ENCODE data around the gene NTRK3. TPM values are rescaled to one million over a fixed set of nuclear protein-coding genes. Genes with fewer than 3 reads are reported as not detected.
A peak's percentile ranks its signal among the peaks of the same experiment; 100 is the strongest.

The NTRK3 gene
- total RNA-seq (2014; rRNA removed; shearing (Covaris generic)): 2.5 and 6.8 TPM in 2 replicates

- in situ Hi-C loops (cut with HindIII; ENCODE audit: low sequenced_read_pairs): no loop called here
These were observed at the start of gene NTRK3 for GRCh38 chr15:88256279-88257230. NTRK3 (minus strand) TSS chr15:88256739; CDS start chr15:88256153, 586 bp downstream.

GRCh38 chr15:88303395-88303794 lies 46.9 kb upstream of the NTRK3 start:
- in situ Hi-C loops (cut with HindIII; ENCODE audit: low sequenced_read_pairs): no loop called here
- peak; percentile 57 for DNase-seq (ENCODE audit: low spot score)

More at GRCh38 chr15:88256279-88257230, at the start of gene NTRK3:
- DNase-seq (ENCODE audit: low spot score): peak; percentile 76

GRCh38 chr15:88302373-88302772 lies 45.8 kb upstream of the NTRK3 start:
- in situ Hi-C loops (cut with HindIII; ENCODE audit: low sequenced_read_pairs): no loop called here
- DNase-seq (ENCODE audit: low spot score): peak; percentile 28

- in situ Hi-C loops (cut with HindIII; ENCODE audit: low sequenced_read_pairs): no loop called here
- DNase-seq (ENCODE audit: low spot score): peak; percentile 61
These were observed 44.8 kb upstream of the NTRK3 start for GRCh38 chr15:88301311-88301710.

- in situ Hi-C loops (cut with HindIII; ENCODE audit: low sequenced_read_pairs): no loop called here
These were observed 44.3 kb upstream of the NTRK3 start for GRCh38 chr15:88300861-88301260.

GRCh38 chr15:88300089-88300488 lies 43.5 kb upstream of the NTRK3 start:
- in situ Hi-C loops (cut with HindIII; ENCODE audit: low sequenced_read_pairs): no loop called here
- peak; percentile 83 for DNase-seq (ENCODE audit: low spot score)

More at GRCh38 chr15:88300861-88301260, 44.3 kb upstream of the NTRK3 start:
- peak; percentile 18 for DNase-seq (ENCODE audit: low spot score)

- peak; percentile 91 for DNase-seq (ENCODE audit: low spot score)
- in situ Hi-C loops (cut with HindIII; ENCODE audit: low sequenced_read_pairs): no loop called here
These were observed 43.0 kb upstream of the NTRK3 start for GRCh38 chr15:88299497-88299896.

DNA sequence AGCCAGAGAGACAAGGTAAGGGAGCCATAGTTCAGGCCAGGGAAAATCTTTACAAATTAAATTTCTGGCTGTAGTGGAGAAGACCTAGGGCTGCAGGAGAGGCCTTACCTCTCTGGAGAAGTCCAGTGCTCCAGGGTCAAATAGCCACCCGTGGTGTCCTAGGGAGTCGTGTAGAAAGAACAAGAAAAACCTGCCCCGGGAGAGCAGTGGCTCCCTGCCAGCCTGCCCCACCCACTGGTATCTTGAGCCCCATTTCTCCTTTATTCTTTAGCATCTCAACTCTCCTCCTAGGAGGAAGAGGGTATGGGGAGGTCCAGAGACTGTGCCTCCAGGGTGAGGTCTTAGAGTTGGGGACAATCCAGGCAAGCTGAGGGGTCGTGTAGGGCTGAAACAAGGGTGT lies 32.1 kb upstream of the NTRK3 start:
- DNase-seq (ENCODE audit: low spot score): no peak
- in situ Hi-C loops (cut with HindIII; ENCODE audit: low sequenced_read_pairs): no loop called here

DNA sequence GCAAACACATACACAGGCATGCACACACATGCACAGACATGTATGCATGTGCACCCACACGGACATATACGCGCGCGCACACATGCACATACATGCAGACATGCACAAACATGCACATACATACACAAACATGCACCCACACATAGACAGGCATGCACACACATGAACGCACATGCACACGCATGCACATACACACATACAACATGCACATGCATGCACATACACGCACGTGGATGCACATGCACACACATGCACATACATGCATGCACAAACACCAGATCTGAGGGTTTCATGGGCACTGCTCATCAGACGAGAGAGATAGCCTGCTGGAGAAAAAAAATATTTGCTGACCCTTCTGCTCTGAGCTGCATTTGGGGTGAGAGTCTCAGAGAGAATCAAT lies 31.7 kb upstream of the NTRK3 start:
- no peak for DNase-seq (ENCODE audit: low spot score)
- in situ Hi-C loops (cut with HindIII; ENCODE audit: low sequenced_read_pairs): no loop called here

GRCh38 chr15:88284318-88284998 lies 27.9 kb upstream of the NTRK3 start:
- DNase-seq (ENCODE audit: low spot score): no peak
- in situ Hi-C loops (cut with HindIII; ENCODE audit: low sequenced_read_pairs): no loop called here

DNA sequence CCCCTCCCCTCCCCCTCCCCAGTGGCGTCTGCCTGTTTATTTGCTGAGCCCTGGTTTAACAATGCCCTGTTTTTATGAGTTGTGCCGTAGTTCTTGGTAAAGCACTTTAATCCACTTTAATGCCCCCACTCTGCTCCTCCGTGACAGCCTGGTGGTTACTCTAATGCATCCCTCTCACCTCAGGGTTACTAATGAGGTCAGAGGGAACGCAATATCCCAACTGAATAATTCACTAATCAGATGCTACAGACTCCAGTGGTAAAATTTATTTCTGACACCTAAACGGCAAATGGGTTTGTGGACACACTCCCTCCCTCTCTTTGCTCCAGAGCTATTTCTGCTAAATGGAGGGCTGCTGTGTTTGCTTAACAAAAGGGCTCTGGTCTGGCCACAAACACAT lies 26.1 kb upstream of the NTRK3 start:
- DNase-seq (ENCODE audit: low spot score): no peak
- in situ Hi-C loops (cut with HindIII; ENCODE audit: low sequenced_read_pairs): no loop called here

GRCh38 chr15:88276821-88277410 lies 20.4 kb upstream of the NTRK3 start:
- DNase-seq (ENCODE audit: low spot score): no peak
- in situ Hi-C loops (cut with HindIII; ENCODE audit: low sequenced_read_pairs): no loop called here

- no peak for DNase-seq (ENCODE audit: low spot score)
- in situ Hi-C loops (cut with HindIII; ENCODE audit: low sequenced_read_pairs): no loop called here
These were observed 19.3 kb upstream of the NTRK3 start for GRCh38 chr15:88275804-88276203.

- in situ Hi-C loops (cut with HindIII; ENCODE audit: low sequenced_read_pairs): no loop called here
- peak; percentile 85 for DNase-seq (ENCODE audit: low spot score)
These were observed 18.3 kb upstream of the NTRK3 start for GRCh38 chr15:88274553-88275460.

DNA sequence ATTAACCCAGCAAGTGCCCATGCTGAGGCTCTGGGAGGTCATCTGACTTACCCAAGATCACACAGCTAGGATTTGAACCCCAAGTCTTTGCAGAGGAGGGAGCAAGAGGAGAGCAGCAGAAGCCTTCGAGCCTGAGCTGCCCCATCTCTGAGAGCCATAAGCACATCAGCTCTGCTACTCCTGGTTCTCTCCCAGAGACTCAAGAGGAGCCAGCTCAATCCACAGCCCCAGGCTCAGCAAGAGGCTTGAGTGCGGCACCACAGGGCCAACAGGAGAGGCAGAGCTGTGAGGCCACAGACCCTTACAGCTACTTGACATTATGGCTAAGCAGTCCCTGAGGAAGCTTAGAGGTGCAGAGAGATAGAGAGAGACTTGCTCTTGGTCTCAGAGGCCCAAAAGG lies 15.9 kb upstream of the NTRK3 start:
- no peak for DNase-seq (ENCODE audit: low spot score)
- in situ Hi-C loops (cut with HindIII; ENCODE audit: low sequenced_read_pairs): no loop called here

GRCh38 chr15:88269356-88270062 lies 13.0 kb upstream of the NTRK3 start:
- peak; percentile 87 for DNase-seq (ENCODE audit: low spot score)
- in situ Hi-C loops (cut with HindIII; ENCODE audit: low sequenced_read_pairs): no loop called here

GRCh38 chr15:88267720-88268119 lies 11.2 kb upstream of the NTRK3 start:
- in situ Hi-C loops (cut with HindIII; ENCODE audit: low sequenced_read_pairs): no loop called here
- DNase-seq (ENCODE audit: low spot score): no peak

DNA sequence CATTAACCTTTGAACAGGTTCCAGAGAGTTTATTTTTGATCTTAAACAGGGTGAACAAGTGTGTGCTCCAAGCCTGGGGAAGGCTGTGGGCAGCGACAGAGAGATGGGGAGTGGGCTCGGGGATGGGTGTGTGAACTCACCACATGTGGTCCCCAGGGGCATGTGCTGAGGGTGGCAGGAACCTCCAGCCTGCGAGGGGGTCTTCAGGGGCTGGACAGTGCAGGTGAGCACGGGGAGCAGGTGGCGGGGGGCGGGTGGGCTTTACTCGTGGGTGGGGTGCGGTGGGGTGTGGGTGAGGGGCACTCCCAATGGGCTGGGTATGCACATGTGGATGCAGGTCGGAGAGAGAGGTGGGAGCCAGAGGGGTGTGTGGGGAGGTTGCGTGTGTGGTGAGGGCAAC lies 9.6 kb upstream of the NTRK3 start:
- in situ Hi-C loops (cut with HindIII; ENCODE audit: low sequenced_read_pairs): no loop called here
- no peak for DNase-seq (ENCODE audit: low spot score)

Measured in G401 (cell line).